Neural progenitor cell (in vitro differentiated cells): ENCODE results near the gene MDM2. TPM values are rescaled to one million over a fixed set of nuclear protein-coding genes. Genes with fewer than 3 reads are reported as not detected.

ENCODE experiments used
- DNase-seq: peaks from one replicate; pipeline ENCODE4 v3.0.0-alpha.2; 2016; ENCODE audit warnings: low spot score
- H2AFZ ChIP-seq: fragments of 200-600 bp; sonication (generic); replicated peaks from 2 replicates; pipeline ENCODE4 v1.6.1; 2016; ENCODE audit warnings: antibody characterized with exemption
- H3F3A ChIP-seq: fragments of 200-600 bp; sonication (generic); 2 replicates; pipeline ENCODE4 v1.6.1; 2016; ENCODE audit warnings: antibody characterized with exemption, low read depth
- H3K27ac ChIP-seq: fragments of 200-600 bp; sonication (generic); 2 replicates; pipeline ENCODE4 v1.5.1; 2016; ENCODE audit warnings: mild to moderate bottlenecking
- H3K27me3 ChIP-seq: fragments of 200-600 bp; sonication (generic); 2 replicates; pipeline ENCODE4 v1.6.1; 2016; ENCODE audit warnings: mild to moderate bottlenecking, moderate library complexity
- H3K36me3 ChIP-seq: fragments of 200-600 bp; sonication (generic); 2 replicates; pipeline ENCODE4 v1.5.1; 2016
- H3K4me1 ChIP-seq: fragments of 200-600 bp; sonication (generic); 2 replicates; pipeline ENCODE4 v1.6.1; 2016; ENCODE audit warnings: mixed run types
- H3K4me2 ChIP-seq: fragments of 200-600 bp; sonication (generic); 2 replicates; pipeline ENCODE4 v1.6.1; 2016
- H3K4me3 ChIP-seq: fragments of 200-600 bp; sonication (generic); 2 replicates; pipeline ENCODE4 v1.5.1; 2016
- H3K79me2 ChIP-seq: fragments of 200-600 bp; sonication (generic); 2 replicates; pipeline ENCODE4 v1.6.1; 2016; ENCODE audit warnings: low read depth
- H3K9ac ChIP-seq: fragments of 200-600 bp; sonication (generic); 2 replicates; pipeline ENCODE4 v1.6.1; 2016
- H3K9me3 ChIP-seq: fragments of 200-600 bp; sonication (generic); 2 replicates; pipeline ENCODE4 v1.5.1; 2016; ENCODE audit warnings: low read depth
- H4K20me1 ChIP-seq: fragments of 200-600 bp; sonication (generic); 2 replicates; pipeline ENCODE4 v1.6.1; 2016; ENCODE audit warnings: low read depth
- H3K27ac Mint-ChIP-seq: 3 replicates; pipeline ENCODE4 v1.8.0; 2021; ENCODE audit warnings: mixed read lengths
- H3K27me3 Mint-ChIP-seq: 2 replicates; pipeline ENCODE4 v1.8.0; 2022; ENCODE audit warnings: low read depth, mild to moderate bottlenecking, inconsistent platforms, moderate library complexity, mixed read lengths; ENCODE audit not compliant: insufficient read depth
- H3K36me3 Mint-ChIP-seq: 3 replicates; pipeline ENCODE4 v1.8.0; 2021; ENCODE audit warnings: mixed read lengths
- H3K4me1 Mint-ChIP-seq: 3 replicates; pipeline ENCODE4 v1.8.0; 2021; ENCODE audit warnings: mixed read lengths
- H3K4me3 Mint-ChIP-seq: 3 replicates; pipeline ENCODE4 v1.8.0; 2021; ENCODE audit warnings: mild to moderate bottlenecking, moderate library complexity, mixed read lengths
- H3K9me3 Mint-ChIP-seq: 3 replicates; pipeline ENCODE4 v1.8.0; 2020; ENCODE audit warnings: mixed read lengths
- EZH2 ChIP-seq: fragments of 200-600 bp; sonication (generic); IDR thresholded peaks from 2 replicates; pipeline ENCODE4 v1.6.1; 2017; ENCODE audit warnings: antibody characterized with exemption, mild to moderate bottlenecking, moderate library complexity
- EZH2phosphoT487 ChIP-seq: fragments of 200-600 bp; sonication (generic); IDR thresholded peaks from 2 replicates; pipeline ENCODE4 v1.6.1; 2017; ENCODE audit warnings: antibody characterized with exemption
- total RNA-seq: library from RNA; depleted of rRNA; stranded (reverse); fragments of >200 nt; gene quantifications from 2 replicates; pipeline ENCODE4 v1.2.3, GENCODE V29; 2015; ENCODE audit warnings: low replicate concordance
- TF ChIP-seq, protein P1 (sequence below): fragments of 200-600 bp; sonication (generic); IDR thresholded peaks from 2 replicates; pipeline ENCODE4 v1.5.1; 2017; ENCODE audit warnings: antibody characterized with exemption, mild to moderate bottlenecking

MDM2 gene
- total RNA-seq, 1 donor from 2014 or later, result 93.8 TPM

DNA sequence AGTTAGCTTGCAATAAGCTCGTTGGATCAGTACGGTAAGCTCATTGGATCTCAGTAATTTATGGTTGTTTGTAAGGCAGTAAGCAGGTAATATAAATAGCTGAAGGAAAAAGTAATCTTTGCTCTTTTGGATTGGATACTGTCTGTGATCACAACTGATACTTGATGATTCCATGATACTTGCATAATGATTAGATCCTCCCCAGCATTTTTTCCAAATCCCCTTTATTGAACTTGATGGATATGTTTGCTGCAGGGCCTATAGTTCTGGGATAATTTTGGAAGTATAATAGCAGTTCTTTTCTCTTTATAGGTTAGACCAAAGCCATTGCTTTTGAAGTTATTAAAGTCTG, 5.2 kb downstream of the MDM2 start:
- Histone ChIP-seq H3K4me2 (no peak overlapping the region), H3K79me2 (peaks cover 72% of the 10 kb centered on the region), H3K36me3 (peaks cover 22% of the 10 kb centered on the region), H3F3A (peaks cover 2% of the 10 kb centered on the region), H2AFZ (no peak overlapping the region), H3K9me3 (no peaks in the 10 kb centered on the region), H3K9ac (no peak overlapping the region), H3K4me3 (no peak overlapping the region), H3K4me1 (no peaks in the 10 kb centered on the region), H3K27me3 (no peaks in the 10 kb centered on the region), H4K20me1 (peaks cover 15% of the 10 kb centered on the region), H3K27ac (no peak overlapping the region)
- no peak for TF ChIP-seq EZH2
- TF ChIP-seq, protein P1, sequence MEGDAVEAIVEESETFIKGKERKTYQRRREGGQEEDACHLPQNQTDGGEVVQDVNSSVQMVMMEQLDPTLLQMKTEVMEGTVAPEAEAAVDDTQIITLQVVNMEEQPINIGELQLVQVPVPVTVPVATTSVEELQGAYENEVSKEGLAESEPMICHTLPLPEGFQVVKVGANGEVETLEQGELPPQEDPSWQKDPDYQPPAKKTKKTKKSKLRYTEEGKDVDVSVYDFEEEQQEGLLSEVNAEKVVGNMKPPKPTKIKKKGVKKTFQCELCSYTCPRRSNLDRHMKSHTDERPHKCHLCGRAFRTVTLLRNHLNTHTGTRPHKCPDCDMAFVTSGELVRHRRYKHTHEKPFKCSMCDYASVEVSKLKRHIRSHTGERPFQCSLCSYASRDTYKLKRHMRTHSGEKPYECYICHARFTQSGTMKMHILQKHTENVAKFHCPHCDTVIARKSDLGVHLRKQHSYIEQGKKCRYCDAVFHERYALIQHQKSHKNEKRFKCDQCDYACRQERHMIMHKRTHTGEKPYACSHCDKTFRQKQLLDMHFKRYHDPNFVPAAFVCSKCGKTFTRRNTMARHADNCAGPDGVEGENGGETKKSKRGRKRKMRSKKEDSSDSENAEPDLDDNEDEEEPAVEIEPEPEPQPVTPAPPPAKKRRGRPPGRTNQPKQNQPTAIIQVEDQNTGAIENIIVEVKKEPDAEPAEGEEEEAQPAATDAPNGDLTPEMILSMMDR, result no peak
- no peaks in the 10 kb centered on the region for H3K9me3 Mint-ChIP-seq
- no peak overlapping the region for H3K4me3 Mint-ChIP-seq
- peaks cover 14% of the 10 kb centered on the region for H3K36me3 Mint-ChIP-seq
- peaks cover 6% of the 10 kb centered on the region for H3K4me1 Mint-ChIP-seq
- no peaks in the 10 kb centered on the region for H3K27me3 Mint-ChIP-seq
- DNase-seq, result no peak
- H3K27ac Mint-ChIP-seq, result no peak overlapping the region

DNA sequence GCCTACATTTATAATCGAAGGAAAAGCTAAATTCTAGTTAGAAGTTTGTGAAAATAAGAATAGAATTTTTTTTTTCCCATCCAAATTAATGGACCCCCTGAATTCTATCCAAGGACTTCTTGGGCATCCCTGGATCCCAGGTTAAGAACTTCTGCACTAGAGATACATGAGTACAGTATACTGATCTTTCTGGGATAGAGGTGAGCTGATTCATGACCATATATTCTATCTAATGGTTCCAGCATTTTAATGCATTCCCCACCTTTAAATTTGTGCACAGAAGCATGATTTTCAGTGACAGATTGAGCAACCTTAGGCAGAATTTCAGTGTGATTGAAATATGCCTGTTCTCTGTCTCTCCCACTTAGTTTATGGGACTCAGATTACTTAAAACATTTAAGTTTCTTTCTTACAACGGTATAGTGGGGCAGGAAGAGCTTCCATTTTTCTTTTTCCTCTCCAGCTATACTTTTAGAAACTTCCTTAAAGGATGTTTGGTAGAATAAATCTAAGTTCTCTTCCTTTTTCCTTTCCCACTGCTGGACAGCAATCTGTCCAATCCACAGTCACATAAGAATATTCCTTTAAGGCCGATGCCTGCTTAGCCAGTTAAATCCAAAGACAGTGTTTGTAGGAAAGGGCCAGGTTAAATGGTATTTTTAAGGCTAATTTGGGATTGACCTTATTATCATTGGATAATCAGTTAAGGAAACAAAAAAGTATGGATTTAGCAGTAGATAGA, 6.7 kb downstream of the MDM2 start:
- no peak overlapping the region for H3K4me3 Mint-ChIP-seq
- H3K4me1 ChIP-seq, result no peaks in the 10 kb centered on the region
- no peaks in the 10 kb centered on the region for H3K27me3 Mint-ChIP-seq
- H3K4me1 Mint-ChIP-seq, result no peaks in the 10 kb centered on the region
- no peak overlapping the region for H3K9ac ChIP-seq
- no peaks in the 10 kb centered on the region for H3K27me3 ChIP-seq
- H3K4me3 ChIP-seq, result no peak overlapping the region
- H3K36me3 ChIP-seq, result peaks cover 17% of the 10 kb centered on the region
- no peaks in the 10 kb centered on the region for H3K9me3 Mint-ChIP-seq
- DNase-seq, result no peak
- peaks cover 16% of the 10 kb centered on the region for H3K36me3 Mint-ChIP-seq
- TF ChIP-seq, protein P1, result no peak
- no peak for TF ChIP-seq EZH2phosphoT487
- TF ChIP-seq EZH2, result no peak
- H4K20me1 ChIP-seq, result peaks cover 8% of the 10 kb centered on the region
- no peak overlapping the region for H3K27ac Mint-ChIP-seq
- H3F3A ChIP-seq, result no peaks in the 10 kb centered on the region
- no peaks in the 10 kb centered on the region for H3K9me3 ChIP-seq
- no peak overlapping the region for H3K27ac ChIP-seq
- no peak overlapping the region for H3K4me2 ChIP-seq
- peaks cover 66% of the 10 kb centered on the region for H3K79me2 ChIP-seq
- H2AFZ ChIP-seq, result no peak overlapping the region

DNA sequence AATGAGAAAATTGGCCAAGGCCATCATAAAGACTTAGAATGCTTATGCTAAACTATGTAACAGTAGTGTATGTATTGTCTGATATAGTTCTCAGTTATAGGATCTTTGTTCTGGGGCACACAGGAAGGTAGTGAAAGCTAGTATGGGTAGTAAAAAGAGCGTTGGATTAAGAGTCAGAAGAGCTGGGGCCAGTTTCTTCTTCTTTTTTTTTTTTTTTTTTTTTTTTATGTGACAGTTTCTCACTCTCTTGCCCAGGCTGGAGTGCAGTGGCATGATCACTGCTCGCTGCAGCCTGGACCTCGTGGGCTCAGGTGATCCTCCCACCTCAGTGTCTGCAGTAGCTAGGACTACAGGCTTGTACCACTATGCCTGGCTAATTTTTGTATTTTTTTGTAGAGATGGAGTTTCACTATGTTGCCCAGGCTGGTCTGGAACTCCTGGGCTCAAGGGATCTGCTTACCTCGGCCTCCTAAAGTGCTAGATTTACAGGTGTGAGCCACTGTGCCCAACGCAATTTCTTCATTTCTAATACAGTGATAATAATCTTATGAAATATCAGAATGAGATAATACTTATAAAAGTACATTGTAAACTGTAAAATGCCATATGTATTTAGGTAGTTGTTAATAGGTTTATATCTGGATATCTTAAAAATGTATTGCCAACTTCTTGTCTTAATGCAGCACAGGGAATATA, 7.4 kb downstream of the MDM2 start:
- Histone ChIP-seq H3K36me3 (peaks cover 14% of the 10 kb centered on the region), H3K4me2 (no peak overlapping the region), H3K4me1 (no peaks in the 10 kb centered on the region), H3K27me3 (no peaks in the 10 kb centered on the region), H3K4me3 (no peak overlapping the region), H4K20me1 (peaks cover 8% of the 10 kb centered on the region), H3F3A (no peaks in the 10 kb centered on the region), H2AFZ (no peak overlapping the region), H3K9ac (no peak overlapping the region), H3K79me2 (peaks cover 63% of the 10 kb centered on the region), H3K27ac (no peak overlapping the region), H3K9me3 (no peaks in the 10 kb centered on the region)
- Mint-ChIP-seq H3K36me3 (peaks cover 16% of the 10 kb centered on the region), H3K27me3 (no peaks in the 10 kb centered on the region), H3K27ac (no peak overlapping the region), H3K4me3 (no peak overlapping the region), H3K9me3 (no peaks in the 10 kb centered on the region), H3K4me1 (no peaks in the 10 kb centered on the region)
- no peak for TF ChIP-seq EZH2
- TF ChIP-seq EZH2phosphoT487, result no peak
- TF ChIP-seq, protein P1, result no peak
- DNase-seq, result no peak
